C4-2B (cell line): ENCODE measurements around the gene RNLS.
"Not testable (repeated sequence)": the region's sequence is repeated elsewhere in the genome, so short reads cannot be mapped to it uniquely, and the experiment has no call there.

Experiments used
- H3K27ac ChIP-seq: fragments of 450-650 bp; 2 replicates; pipeline ENCODE4 v1.5.1; 2017
- ZFX ChIP-seq: fragments of 450-650 bp; IDR thresholded peaks from 2 replicates; pipeline ENCODE4 v1.6.1; 2017
- TF ChIP-seq, protein P1 (sequence below): fragments of 450-650 bp; conservative IDR thresholded peaks from 2 replicates; pipeline ENCODE4 v1.5.1; 2017; ENCODE audit warnings: mild to moderate bottlenecking

Gene RNLS

DNA sequence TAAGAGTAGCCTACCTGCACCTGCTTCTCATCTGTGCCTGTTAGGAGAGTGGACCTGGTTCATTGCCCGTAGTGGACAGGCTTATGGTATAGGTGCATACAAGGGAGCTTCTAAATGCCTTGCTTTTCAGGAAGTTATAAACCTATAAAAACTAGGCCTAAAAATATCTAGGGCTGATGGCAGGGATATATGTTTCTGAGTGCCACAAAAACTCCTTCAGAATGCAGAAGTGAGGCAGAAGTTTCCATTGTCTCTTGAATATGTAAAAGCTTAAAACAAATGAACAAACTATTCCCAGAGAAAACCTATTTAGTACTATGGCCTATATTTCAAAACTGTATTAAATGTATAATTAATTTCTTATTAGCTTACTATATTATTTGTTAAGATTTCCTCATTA, 91.8 kb downstream of the RNLS start:
- TF ChIP-seq, protein P1, sequence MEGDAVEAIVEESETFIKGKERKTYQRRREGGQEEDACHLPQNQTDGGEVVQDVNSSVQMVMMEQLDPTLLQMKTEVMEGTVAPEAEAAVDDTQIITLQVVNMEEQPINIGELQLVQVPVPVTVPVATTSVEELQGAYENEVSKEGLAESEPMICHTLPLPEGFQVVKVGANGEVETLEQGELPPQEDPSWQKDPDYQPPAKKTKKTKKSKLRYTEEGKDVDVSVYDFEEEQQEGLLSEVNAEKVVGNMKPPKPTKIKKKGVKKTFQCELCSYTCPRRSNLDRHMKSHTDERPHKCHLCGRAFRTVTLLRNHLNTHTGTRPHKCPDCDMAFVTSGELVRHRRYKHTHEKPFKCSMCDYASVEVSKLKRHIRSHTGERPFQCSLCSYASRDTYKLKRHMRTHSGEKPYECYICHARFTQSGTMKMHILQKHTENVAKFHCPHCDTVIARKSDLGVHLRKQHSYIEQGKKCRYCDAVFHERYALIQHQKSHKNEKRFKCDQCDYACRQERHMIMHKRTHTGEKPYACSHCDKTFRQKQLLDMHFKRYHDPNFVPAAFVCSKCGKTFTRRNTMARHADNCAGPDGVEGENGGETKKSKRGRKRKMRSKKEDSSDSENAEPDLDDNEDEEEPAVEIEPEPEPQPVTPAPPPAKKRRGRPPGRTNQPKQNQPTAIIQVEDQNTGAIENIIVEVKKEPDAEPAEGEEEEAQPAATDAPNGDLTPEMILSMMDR = no peak
- no peak for TF ChIP-seq ZFX
- H3K27ac ChIP-seq = no peak overlapping the region

DNA sequence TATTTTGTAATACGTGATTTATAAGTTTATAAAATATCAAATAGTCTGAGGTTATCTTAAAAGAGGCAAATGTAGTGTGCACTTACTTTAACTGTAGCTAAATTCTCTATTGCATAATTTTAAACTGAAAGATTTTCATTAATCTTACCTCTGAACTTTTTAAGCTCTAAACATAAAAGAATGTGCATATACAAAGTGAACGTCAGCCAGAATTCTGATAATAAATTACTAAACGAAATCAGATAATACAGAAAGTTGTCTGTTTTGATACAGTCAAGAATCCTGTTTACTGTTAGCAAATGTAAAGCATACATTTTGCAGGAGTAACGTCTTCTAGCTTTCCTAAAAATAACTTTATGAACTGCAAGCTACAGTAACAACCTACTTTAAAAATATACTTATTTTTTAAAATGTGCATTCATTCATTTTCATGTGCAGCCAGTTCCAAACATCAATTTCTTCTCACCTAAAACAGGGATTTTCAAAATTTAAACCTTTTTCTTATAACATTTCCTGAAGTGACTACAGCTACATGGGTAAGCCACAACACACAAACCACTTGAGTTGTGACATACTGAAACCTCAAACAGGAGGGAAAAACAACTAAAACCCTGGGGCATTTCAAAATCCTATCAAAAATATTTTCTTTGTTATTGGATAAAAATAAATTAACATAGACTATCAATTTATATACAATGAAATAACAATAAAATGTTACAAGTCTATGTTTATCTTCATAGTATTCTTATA, 92.7 kb downstream of the RNLS start:
- TF ChIP-seq, protein P1 = no peak
- TF ChIP-seq ZFX = no peak
- H3K27ac ChIP-seq = no peak overlapping the region

DNA sequence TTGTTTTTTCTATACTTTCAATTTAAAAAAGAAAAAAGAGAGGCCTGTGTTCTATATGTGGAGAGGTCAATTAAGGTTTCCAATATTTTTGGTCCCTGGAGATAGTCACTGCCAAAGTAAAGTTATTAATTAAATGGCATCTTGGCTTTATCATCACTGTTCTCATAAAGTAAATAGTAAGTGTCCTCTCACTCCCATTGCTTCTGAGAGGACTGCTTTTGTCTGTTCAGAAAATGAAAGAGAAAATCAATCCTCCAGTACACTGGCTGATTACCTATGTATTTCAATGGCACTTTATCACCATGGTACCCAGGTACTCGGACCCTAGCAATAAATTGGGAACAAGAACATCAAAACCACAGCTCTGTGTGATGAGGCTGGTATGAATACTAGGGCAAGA, 94.0 kb downstream of the RNLS start:
- H3K27ac ChIP-seq = peak overlapping the region; percentile 56; the same call in 1 of the 2 replicates

DNA sequence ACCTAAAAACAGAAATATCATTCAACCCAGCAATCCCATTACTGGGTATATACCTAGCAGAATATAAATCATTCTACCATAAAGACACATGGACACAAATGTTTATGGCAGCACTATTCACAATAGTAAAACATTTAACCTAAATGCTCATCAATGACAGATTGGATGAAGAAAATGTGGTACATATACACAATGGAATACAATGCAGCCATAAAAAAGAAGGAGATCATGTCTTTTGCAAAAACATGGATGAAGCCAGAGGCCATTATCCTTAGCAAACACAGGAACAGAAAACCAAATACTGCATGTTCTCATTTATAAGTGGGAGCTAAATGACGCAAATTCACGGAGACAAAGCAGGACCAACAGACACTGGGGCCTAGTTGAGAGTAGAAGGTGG, 96.3 kb downstream of the RNLS start:
- H3K27ac ChIP-seq = not testable (repeated sequence)

More for the DNA sequence above, 94.0 kb downstream of the RNLS start:
- no peak for TF ChIP-seq ZFX
- TF ChIP-seq, protein P1 = no peak

DNA sequence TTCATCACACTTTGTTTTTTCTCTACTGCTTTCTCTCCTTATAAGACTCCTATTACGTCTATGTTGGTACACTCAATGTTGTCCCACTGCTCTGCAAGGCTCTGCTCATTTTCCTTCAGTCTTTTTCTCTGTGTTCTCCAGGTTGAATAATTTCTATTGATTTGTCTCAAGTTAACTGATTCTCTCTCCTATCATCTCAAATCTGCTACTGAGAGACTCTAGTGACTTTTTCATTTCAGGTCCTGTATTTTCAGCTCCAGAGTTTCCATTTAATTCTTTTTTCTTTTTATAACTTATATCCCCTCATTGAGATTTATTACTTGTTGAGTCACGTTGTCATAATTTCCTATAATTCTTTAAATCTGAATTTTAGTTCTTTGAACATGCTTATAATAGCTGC, 100.9 kb downstream of the RNLS start:
- H3K27ac ChIP-seq = no peak overlapping the region
- TF ChIP-seq, protein P1 = no peak
- no peak for TF ChIP-seq ZFX

DNA sequence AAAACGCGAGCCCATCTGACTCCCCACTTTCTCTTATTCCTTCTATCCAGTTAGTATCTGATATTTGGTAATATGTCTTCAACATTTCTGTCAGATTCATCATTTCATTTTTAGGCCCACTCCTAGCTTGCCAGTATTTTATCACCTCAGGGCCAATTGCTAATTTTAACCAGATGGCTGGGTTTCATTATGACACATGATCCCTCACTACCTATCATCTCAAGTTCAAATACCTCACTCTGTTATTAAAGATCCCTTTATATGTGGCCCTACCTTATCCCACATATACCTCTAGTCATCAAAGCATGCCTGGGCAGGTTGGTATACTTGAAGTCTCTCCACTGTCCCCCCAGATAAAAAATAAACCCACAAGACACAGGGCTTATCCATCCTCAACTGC, 104.9 kb downstream of the RNLS start:
- no peak overlapping the region for H3K27ac ChIP-seq
- TF ChIP-seq, protein P1 = no peak
- no peak for TF ChIP-seq ZFX

DNA sequence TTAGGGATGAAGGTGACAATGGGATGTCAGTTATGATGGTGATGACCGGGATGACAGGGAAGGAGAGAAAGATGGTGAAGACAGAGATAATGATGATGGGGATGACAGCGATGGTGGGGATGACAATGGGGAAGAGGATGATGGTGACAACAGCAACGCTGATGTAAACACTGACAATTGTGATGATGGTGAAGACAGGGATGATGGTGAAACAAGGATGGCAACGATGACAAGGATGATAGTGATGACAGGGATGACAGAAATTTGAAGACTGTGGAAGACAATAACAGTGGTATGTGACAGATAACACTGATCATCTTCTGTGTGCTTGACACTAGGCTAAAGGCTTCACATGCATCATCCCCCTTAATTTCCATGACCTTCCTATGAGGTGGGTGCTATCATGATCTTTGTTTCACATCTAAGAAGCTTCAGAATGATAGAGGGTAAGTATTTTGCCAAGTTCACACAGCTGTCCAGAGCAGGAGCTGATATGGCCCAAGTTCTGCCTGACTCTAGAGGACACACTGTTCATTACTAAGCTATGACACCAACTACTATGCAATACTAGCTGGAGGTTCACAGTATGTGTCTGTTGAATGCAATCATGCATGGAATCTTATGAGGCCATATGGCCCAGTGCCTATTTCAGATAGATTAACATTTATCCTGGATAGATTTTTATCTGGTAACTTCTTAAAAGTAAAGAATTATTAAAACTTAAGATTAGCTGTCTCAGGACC, 105.6 kb downstream of the RNLS start:
- H3K27ac ChIP-seq = no peak overlapping the region
- TF ChIP-seq ZFX = no peak
- TF ChIP-seq, protein P1 = no peak
